HG02870 (cell line): ENCODE data around the gene SPG21.

Experiments
- ATAC-seq: cut with Tn5 transposase; IDR thresholded peaks from one replicate; pipeline ENCODE4 v1.9.1; 2021; ENCODE audit warnings: mild to moderate bottlenecking, moderate library complexity; ENCODE audit not compliant: unreplicated experiment

The SPG21 gene

DNA sequence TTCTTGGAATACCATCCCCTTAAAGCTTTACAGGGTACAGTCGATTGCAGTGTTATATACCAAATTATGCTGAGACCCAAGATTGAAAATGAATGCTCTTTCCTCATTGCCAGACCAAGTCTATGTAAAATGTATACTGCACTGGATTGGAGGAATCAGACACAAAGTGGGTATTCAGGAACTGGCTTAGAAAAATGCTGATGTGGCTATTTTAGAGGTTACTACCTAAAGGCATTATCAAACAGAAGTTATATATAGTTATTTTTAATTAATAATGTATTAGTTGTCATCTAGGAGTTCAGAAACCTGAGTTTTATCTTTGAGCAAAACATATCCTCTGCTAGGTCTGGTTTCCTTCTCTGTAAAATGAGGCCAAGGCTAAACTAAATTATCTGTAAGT, 3.6 kb upstream of the SPG21 start:
- no peak for ATAC-seq

DNA sequence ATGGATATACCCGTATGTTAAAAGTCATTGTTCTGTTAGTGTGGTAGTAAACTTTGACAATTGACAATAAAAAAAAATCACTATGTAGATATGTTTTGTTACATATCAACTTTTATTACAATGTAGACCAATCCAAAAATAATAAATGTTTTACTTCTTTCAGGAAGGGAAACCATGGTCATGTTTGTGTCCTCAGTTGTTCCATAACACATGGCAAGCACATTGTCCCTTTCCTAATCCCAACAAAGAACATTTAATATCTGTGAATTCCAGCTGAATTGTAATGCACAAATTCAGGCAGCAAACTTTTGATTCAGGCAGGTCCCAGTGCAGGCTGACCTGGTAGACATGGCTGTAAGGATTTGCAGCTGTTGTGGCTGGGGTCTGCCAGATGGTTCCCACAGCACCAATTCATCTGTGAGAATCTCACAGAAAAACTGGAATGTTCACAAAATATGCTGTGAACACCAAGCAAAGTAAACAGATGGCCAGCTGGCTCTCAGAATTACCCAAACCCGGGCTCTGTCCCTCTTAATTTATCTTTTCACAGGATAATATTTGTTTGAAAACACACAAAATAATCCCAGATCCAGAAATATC, 1.9 kb upstream of the SPG21 start:
- no peak for ATAC-seq

DNA sequence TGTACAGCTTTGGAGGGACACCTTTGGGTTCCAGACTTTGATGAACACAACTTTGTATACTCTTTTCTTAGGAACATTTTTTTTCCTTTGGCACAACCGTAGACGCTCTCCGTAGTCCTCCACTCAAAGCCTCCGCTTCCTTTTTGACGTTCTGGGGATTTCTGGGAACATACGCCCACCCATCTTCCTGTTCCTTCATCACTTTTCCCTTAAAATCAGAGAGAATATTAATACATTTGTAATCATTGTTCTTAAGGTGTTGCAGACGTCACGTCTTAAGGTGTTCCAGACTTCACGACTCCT, 405 bp upstream of the SPG21 start:
- ATAC-seq = no peak

DNA sequence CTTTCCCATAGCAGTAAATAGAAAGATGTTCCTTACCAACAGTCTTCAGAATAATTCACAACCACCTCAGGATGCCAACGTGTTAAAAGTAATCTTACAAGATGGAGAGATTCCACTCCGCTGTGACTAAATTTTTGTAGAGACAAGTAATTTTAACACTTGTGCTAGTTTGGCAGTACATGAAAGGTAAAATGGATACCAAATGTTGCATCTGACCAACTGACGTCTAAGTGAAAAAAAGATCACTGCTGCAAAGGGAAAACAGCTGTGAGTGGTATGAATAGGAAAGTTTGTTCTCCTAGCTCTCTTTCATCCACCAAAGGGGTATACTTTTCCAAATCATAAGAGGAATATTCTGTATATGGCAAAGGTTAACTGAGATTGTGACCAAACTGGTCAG, 2.6 kb downstream of the SPG21 start:
- no peak for ATAC-seq

DNA sequence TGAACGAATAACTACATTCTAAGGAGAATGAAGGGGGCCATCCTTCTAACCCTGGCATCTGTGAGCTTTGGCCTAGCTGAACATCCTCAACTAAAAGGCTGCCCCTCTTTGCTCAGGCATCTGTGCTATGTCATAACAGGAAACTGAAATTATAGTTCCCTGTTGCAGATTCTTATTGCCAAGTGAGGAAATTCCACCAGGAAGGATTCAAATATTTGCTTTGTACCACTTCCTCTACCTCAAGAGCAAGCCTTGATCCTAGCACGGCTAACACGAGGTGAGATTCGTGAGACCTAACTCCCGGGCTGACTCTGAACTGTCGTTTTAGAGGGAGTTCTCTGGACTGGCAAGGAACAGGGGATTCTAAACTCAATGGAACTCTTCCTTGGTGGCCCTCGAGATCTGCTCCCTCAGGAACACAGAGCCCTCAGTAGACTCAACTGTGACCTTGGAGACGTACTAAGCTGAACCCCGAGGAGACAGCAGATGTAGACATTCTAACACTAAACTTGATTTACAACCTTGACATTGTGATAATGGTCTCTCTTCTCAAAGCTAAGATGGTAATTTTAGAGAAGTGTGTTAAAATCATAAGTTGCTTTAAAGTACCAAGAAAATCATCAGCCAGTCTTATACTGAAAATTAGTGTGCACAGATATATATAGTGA, 4.2 kb downstream of the SPG21 start:
- no peak for ATAC-seq

DNA sequence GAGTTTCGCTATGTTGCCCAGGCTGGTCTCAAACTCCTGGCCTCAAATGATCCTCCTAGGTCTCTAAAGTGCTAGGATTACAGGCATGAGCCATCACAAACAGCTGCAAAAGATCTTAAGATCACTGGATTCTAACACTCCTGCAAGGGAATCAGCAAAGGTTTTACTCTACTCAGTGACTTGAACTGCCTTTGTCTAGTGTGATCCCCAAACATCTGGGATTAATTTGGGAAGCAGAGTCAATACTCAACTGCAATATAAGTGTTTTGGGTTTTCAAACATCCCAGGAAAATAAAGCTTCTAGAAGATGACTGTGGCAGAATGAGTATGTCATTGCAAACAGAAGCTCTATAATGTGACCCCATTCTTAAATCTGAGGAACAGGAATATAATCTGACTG, 7.2 kb downstream of the SPG21 start:
- ATAC-seq = no peak

DNA sequence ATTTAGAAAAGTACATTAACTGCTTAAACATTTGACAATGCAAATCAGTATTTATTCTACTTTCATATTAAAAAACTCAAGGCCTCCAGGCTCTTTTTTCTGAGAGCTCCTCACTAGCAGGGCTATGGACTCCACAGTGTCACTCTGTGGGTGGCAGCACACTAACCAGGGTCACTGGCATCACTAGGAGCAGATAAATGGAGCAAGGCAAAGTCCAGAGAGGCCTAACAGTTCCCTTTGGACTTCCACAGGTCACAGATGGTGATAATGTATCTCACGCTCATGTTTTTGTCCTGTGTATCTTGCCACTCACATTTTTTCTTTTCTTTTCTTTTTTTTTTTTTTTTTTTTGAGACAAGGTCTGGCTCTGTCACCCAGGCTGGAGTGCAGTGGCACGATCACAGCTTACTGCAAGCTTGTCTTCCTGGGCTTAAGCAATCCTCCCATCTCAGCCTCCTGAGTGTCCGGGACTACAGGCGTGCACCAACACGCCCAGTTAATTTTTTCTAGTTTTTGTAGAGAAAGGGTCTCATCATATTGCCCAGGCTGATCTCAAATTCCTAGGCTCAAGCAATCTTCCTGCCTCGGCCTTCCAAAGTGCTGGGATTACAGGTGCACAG, 7.8 kb downstream of the SPG21 start:
- no peak for ATAC-seq

DNA sequence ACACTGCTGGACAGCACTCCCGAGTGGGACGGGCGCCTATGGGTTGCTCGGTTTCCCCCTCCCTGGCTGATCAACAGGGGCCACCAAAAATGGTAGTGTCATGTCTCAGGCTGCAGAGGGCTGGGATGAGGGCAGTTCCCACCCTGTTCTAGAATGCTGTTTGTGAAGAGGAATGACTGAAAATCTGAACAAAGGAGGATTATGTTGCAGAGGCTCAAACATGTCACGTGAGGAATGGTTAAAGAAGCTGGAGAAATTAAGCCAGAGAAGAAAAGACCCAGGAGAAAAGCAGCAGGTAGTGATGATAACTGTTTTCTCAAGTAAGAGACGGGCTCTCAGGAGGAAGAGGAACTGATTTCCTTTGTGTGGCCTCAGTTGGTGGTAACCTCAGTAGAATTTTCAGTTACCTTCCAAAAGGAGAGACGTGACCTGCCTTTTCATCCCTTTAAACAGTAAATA, 10.4 kb downstream of the SPG21 start:
- ATAC-seq = no peak

DNA sequence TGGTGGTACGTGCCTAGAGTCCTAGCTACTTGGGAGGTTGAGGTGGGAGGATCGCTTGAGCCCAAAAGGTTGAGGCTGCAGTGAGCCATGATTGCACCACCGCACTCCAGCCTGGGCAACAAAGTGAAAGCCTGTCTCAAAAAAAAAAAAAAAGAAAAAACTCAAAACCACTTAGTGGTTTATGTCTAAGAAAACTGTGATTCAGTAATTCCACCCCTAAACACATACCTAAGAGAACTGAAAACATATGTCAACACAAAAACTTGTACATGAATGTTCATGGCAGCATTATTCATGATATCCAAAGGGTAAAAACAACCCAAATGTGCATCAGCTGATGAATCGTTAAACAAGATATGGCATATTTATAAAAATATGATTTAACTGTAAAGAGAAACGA, 14.3 kb downstream of the SPG21 start:
- no peak for ATAC-seq

DNA sequence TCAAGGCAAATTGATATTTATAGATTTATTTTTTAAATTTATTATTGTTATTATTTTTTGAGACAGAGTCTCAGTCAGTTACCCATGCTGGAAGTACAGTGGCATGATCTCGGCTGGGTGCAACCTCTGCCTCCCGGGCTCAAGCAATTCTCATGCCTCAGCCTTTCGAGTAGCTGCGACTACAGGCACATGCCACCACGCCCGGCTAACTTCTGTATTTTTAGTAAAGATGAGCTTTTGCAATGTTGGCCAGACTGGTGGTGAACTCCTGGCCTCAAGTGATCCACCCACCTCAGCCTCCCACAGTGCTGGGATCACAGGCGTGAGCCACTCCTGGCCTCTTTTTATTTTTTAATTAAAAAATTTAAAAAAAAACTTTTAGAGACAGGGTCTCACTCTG, 19.0 kb downstream of the SPG21 start:
- ATAC-seq = no peak

DNA sequence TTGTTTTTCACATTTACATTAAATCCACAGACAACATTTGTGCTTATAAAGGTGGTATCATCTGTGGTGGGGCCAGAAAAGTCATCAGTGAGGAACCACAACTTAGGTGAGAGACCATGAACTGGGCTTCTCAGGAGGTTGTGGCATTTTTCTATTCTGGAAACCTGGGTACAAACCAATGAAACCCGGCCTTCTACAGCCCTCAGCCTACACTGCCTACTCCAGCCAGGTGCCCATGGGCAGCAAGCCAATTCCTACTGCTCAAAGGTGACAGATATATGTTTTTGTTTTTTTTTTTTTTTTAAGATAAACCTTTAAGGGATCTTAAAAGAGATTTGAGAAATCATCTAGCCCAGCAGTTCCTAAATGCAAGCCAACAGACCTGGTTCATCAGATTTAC, 20.3 kb downstream of the SPG21 start:
- no peak for ATAC-seq

DNA sequence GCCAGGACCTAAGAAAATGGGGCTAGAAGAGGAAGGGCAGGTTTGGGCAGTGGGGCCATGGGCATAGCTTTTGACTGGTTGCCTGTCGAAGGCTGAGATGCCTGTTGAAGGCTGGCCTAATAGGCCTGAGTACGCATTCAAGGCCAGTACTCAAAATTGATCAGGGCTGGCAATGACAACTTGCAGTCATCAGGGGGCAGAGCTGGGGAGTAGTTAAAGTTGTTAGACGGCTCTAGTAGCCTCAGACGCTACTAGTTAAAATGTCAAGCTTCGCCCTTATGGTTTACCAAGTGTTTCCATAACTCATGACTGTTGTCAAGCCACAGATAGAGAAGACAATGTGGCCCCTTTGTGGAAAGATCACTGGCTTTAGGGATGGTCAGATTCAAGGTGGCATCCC, 28.7 kb downstream of the SPG21 start:
- ATAC-seq = no peak

DNA sequence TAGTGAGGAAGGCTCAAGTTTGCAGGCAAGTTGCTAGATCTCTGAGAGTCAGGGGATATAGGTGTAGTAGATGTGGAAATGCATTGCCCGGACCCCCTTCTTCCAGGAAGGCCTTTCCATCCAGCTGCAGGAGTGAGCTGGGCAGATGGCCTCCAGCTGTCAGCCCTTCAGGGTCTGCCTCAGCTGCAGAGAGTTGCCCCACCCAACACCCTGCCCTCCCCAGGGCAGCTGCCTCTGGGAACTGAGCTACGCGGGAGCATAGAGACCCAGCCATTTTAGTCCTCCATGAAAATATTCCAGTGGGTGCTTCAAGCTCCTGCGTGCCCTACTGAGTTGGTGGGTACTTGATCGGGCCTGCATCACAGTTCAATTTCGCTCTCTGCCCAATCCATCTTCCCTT, 29.6 kb downstream of the SPG21 start:
- ATAC-seq = no peak

DNA sequence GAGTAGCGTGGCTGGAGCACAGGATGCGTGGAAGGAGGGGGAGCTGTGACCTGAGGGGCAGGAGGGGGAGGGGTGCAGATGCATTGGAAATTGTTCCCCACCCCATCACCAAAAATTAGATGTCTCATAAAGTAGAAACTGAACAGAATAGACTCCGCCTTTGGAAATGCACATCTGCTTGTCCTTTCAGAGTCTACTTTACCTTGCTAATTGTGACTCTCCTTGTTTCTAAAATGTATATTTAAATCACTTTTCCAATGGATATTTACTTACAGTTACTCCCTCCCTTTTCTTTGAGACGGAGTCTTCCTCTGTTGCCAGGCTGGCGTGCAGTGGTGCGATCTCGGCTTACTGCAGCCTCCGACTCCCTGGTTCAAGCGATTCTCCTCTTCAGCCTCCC, 30.6 kb downstream of the SPG21 start:
- ATAC-seq = no peak

DNA sequence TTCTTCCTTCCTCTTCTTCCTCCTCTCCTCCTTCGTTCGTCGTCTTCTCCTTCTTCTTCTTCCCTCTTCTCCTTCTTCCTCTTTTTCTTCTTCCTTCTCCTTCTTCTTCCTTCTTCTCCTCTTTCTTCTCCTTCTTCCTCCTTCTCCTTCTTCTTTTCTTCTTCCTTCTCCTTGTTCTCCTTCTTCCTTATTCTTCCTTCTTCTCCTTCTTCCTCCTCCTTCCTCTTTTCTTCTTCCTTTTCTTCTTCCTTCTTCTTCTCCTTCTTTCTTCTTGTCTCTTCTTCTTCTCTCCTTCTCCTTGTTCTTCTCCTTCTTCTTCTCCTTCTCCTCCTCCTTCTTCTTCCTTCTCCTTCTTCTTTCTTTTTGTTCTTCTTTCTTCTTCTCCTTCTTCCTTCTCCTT, 35.3 kb downstream of the SPG21 start:
- no peak for ATAC-seq

DNA sequence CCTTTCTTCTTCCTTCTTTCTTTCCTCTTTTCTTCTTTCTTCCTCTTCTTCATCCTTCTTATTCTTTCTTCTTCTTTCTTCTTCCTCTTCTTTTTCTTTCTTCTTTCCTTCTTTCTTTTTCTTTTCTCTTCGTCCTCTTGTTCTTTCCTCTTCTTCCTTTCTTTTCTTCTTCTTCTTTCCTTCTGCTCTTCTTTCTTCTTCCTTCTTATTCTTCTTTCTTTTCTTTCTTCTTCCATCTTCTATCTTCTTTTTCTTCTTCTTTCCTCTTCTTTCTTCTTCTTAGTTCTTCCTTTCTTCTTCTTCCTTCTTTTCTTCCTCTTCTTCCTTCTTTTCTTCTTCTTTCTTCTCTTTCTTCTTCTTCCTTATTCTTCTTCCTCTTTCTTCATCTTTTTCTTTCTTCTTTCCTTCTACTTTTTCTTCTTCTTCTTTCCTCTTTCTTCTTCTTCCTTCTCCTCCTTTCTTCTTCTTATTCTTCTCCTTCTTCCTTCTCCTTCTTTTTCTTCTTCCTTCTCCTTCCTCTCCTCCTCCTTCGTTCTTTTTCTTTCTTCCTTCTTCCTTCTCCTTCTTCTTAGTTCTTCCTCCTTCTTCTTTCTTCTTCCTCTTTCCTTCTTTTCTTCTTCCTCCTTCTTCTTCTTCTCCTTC, 37.8 kb downstream of the SPG21 start:
- no peak for ATAC-seq

DNA sequence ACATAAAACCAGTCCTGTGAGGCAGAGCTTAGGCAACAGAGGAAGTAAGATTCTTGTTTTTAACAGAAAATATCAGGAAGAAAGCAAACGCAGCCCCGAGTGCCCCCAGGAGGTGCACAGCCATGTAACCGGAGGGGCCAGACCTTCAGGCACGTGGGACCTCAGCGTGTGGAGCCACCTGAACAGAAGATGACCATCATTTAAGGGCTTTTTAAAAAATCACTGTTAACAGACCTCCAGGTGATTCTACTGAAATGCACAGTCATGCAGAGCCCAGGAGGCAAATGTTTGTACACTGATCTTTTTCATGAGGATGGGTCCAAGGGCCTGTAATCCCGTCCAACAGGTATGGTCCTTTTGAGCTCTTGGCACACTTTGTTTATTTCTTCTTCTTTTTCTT, 38.8 kb downstream of the SPG21 start:
- ATAC-seq = no peak

DNA sequence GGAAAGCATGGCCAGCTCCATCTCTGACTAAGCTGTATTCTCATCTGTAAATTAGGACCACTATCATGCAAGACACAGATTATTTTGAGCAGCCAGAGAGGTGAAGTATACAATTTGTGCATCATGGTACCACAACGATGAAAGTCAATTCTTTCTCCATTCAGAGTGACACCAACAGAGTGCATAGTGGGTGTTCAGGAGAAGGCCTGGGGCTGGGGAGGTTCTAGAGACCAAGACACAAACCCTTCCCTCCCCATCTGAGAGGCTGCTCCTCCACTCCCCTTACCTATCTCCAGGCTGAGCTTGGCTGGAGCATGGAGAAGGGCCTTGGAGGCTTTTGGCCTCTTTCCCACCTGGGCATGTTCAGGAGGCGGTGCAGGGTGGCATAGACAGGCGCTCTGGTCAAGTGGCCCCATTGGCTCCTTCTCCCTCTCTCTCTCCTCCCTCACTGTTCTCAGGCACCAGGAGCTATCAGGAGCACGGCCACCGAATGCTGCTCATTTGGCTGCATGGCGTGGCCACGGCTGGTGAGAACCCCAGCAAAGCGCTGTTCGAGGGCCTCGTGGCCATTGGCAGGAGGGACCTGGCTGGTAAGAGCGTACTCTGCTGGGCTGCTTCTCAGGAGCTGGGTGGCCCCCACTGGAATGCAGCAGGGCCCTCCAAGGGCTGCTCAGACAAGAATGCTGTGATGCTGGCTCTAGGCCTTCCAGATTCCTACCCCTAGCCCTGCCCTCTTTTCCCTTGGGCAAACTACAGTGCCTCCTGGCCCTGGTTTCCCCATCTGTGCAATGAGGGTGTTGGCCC, 40.1 kb downstream of the SPG21 start:
- no peak for ATAC-seq

DNA sequence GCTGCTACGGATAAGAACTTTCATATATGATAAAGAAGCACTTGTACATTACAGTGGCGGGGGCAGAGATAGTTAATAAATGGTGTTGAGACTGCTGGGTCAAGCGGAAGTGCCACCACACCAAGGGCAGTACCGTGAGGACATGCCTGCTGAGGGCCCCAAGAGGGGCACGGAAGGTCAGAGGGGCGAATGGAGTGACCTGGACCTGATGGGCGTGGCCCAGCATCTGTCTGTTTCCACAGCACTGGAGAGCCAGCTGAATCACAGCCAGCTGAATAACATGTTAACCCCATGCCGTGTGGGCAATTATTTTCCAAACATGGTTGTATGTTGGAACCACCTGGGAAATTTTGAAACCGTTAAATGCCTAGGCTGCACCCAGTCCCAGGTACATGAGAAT, 40.8 kb downstream of the SPG21 start:
- no peak for ATAC-seq

DNA sequence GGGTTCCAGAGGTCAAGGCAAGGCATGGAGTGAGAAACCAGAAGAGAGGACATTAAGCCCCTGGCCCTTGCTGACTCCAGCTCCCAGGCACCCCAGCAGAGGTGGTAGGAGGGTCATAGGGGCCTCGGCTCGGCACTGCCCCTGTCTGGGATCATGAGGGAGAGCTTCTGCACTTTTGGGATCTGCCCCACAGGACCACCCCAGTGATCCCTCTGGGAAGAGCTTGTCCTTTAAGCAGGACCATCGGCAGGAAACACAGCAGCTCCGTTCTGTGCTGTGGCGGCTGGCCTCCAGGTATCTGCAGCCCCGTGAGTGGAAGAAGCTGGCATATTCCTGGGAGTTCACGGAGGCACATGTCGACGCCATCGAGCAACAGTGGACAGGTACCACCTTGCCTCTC, 42.5 kb downstream of the SPG21 start:
- ATAC-seq = no peak

DNA sequence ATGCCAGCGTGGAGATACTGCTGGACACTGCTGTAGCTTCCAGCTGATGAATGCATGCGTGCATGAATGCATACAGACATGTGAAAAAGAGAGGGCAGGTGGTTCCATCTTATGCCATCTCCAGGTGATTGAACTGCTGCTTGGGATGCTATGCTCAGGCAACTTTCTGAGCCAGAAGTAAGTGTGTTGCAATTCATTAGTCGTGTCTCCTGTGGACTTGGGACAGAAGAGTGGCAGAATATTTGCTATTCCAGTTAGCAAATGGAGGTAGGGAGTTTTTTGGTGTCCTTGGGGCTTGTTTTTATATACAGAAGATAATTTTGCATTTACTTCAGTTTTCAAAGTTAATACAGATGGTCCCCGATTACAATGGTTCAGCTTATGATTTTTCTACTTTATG, 44.8 kb downstream of the SPG21 start:
- ATAC-seq = no peak
